Prostate gland (tissue), 2 donors: ENCODE data around the gene DES. TPM values are rescaled to one million over a fixed set of nuclear protein-coding genes. Genes with fewer than 3 reads are reported as not detected.

Experiments used
- DNase-seq: peaks from one replicate; pipeline ENCODE4 v3.0.0-alpha.2; 2019; ENCODE audit warnings: low spot score
- H3K27ac ChIP-seq, 2 donors: fragments of 200-600 bp; sonication (generic); 2 replicates each; pipeline ENCODE4 v1.5.1; 2017 to 2019
- H3K27me3 ChIP-seq: fragments of 200-600 bp; sonication (generic); replicated peaks from 2 replicates; pipeline ENCODE4 v1.5.1; 2019; ENCODE audit not compliant: insufficient read depth
- H3K36me3 ChIP-seq, 2 donors: fragments of 200-600 bp; sonication (generic); 1 replicate in 1 of 2; 2 replicates in 1 of 2; pipeline versions ENCODE4 v1.5.1 to v1.8.1; 2017 to 2019
- H3K4me1 ChIP-seq: fragments of 200-600 bp; sonication (generic); replicated peaks from 2 replicates; pipeline ENCODE4 v1.5.1; 2019
- H3K4me3 ChIP-seq, 2 donors: fragments of 200-600 bp; sonication (generic); 2 replicates each; pipeline ENCODE4 v1.5.1; 2017 to 2019
- H3K9me3 ChIP-seq: fragments of 200-600 bp; sonication (generic); 2 replicates; pipeline ENCODE4 v1.5.1; 2017
- CTCF ChIP-seq, 4 experiments: fragments of 200-600 bp in 2 of 4; fragments of 450-650 bp in 2 of 4; sonication (generic) in 2 of 4; IDR thresholded peaks; 1 replicate in 3 of 4; 2 replicates in 1 of 4; pipeline ENCODE4 v1.5.1; 2016 to 2019; ENCODE audit warnings: antibody characterized with exemption in 4 of 4, mild to moderate bottlenecking in 2 of 4, moderate library complexity in 2 of 4
- POLR2A ChIP-seq: fragments of 450-650 bp; IDR thresholded peaks from one replicate; pipeline ENCODE4 v1.6.1; 2016; ENCODE audit warnings: antibody characterized with exemption, mild to moderate bottlenecking
- POLR2AphosphoS5 ChIP-seq: sonication (generic); formaldehyde crosslinking; IDR thresholded peaks from one replicate; pipeline ENCODE4 v1.6.1; 2017; ENCODE audit warnings: antibody characterized with exemption
- WGBS: methylation state at CpG from one replicate; pipeline ENCODE4 v1.1.5; 2018; 5-methylcytosine and 5-hydroxymethylcytosine counted together
- intact Hi-C: fragments of 100-400 bp; cut with DNase I; formaldehyde crosslinking; loops from one replicate; pipeline ENCODE4 v1.14.2; 2022
- total RNA-seq, 2 donors: library from RNA; depleted of rRNA; stranded (reverse); fragments of >200 nt; gene quantifications; one replicate each; pipeline ENCODE4 v1.1.0, GENCODE V29; 2016

Gene DES
- total RNA-seq, 2 donors from 2014 or later: 1,584 to 1,742 TPM

GRCh38 chr2:219435701-219436100, 17.5 kb downstream of the DES start:
- intact Hi-C loops: no loop called here
- H3K27me3 ChIP-seq: no peaks in the 10 kb centered on the region
- H3K9me3 ChIP-seq: no peaks in the 10 kb centered on the region
- H3K4me3 ChIP-seq: no peak overlapping the region
- H3K27ac ChIP-seq: peak overlapping the region; percentile 64 to 69
- DNase-seq: no peak
- H3K4me1 ChIP-seq: no peaks in the 10 kb centered on the region
- WGBS: 90% methylated on average over 6 of the region's 6 CpGs
- H3K36me3 ChIP-seq: no peaks in the 10 kb centered on the region
- TF ChIP-seq POLR2A: no peak
- TF ChIP-seq CTCF (IDR thresholded peaks at IDR 0.05): no peak
- no peak for TF ChIP-seq POLR2AphosphoS5

- H3K4me3 ChIP-seq: no peak overlapping the region
- H3K4me1 ChIP-seq: no peaks in the 10 kb centered on the region
- H3K27me3 ChIP-seq: no peaks in the 10 kb centered on the region
- intact Hi-C loops: no loop called here
- H3K36me3 ChIP-seq: no peaks in the 10 kb centered on the region
- peak overlapping the region; percentile 22 to 64 for H3K27ac ChIP-seq
- TF ChIP-seq CTCF (IDR thresholded peaks at IDR 0.05): no peak
- no peak for TF ChIP-seq POLR2A
- TF ChIP-seq POLR2AphosphoS5: no peak
- no peak for DNase-seq
- no peaks in the 10 kb centered on the region for H3K9me3 ChIP-seq
- 84% methylated on average over 5 of the region's 5 CpGs for WGBS
Observed at GRCh38 chr2:219436491-219436890, 18.3 kb downstream of the DES start.

GRCh38 chr2:219437141-219437540, 19.0 kb downstream of the DES start:
- no peaks in the 10 kb centered on the region for H3K9me3 ChIP-seq
- no peak overlapping the region for H3K4me3 ChIP-seq
- no peak for DNase-seq
- TF ChIP-seq POLR2AphosphoS5 (no peak), POLR2A (no peak)
- WGBS: 63% methylated on average over 3 of the region's 3 CpGs
- intact Hi-C loops: no loop called here
- peak overlapping the region in 1 of 2 donors; percentile 64 for H3K27ac ChIP-seq
- H3K36me3 ChIP-seq: no peaks in the 10 kb centered on the region
- no peaks in the 10 kb centered on the region for H3K4me1 ChIP-seq
- H3K27me3 ChIP-seq: no peaks in the 10 kb centered on the region

GRCh38 chr2:219437690-219438206, 19.6 kb downstream of the DES start:
- DNase-seq: no peak
- intact Hi-C loops: no loop called here

GRCh38 chr2:219438453-219438852, 20.3 kb downstream of the DES start:
- intact Hi-C loops: no loop called here
- DNase-seq: no peak
- H3K4me1 ChIP-seq: no peaks in the 10 kb centered on the region
- TF ChIP-seq CTCF (IDR thresholded peaks at IDR 0.05): no peak
- TF ChIP-seq POLR2AphosphoS5: no peak
- no peak for TF ChIP-seq POLR2A
- no peaks in the 10 kb centered on the region for H3K36me3 ChIP-seq
- 91% methylated on average over 4 of the region's 4 CpGs for WGBS
- no peaks in the 10 kb centered on the region for H3K9me3 ChIP-seq
- H3K4me3 ChIP-seq: no peak overlapping the region
- H3K27me3 ChIP-seq: no peaks in the 10 kb centered on the region
- H3K27ac ChIP-seq: no peak overlapping the region

More at GRCh38 chr2:219437690-219438206, 19.6 kb downstream of the DES start:
- Histone ChIP-seq H3K4me1 (no peaks in the 10 kb centered on the region), H3K36me3 (no peaks in the 10 kb centered on the region), H3K4me3 (no peak overlapping the region), H3K27me3 (no peaks in the 10 kb centered on the region), H3K9me3 (no peaks in the 10 kb centered on the region), H3K27ac (no peak overlapping the region)
- TF ChIP-seq POLR2A: no peak
- TF ChIP-seq CTCF (IDR thresholded peaks at IDR 0.05): no peak
- no peak for TF ChIP-seq POLR2AphosphoS5
- WGBS: 62% methylated on average over 6 of the region's 6 CpGs
